ENCODE measurements around the gene RPS6KA4. TPM values are rescaled to one million over a fixed set of nuclear protein-coding genes. Genes with fewer than 3 reads are reported as not detected.
A peak's percentile ranks its signal among the peaks of the same experiment; 100 is the strongest.
"Not testable (repeated sequence)": the region's sequence is repeated elsewhere in the genome, so short reads cannot be mapped to it uniquely, and the experiment has no call there.

Gene RPS6KA4
- 20.9 TPM for polyA plus RNA-seq (2013, experiment 1 of 2)
- 19.9 TPM for polyA plus RNA-seq (2013, experiment 2 of 2)

DNA sequence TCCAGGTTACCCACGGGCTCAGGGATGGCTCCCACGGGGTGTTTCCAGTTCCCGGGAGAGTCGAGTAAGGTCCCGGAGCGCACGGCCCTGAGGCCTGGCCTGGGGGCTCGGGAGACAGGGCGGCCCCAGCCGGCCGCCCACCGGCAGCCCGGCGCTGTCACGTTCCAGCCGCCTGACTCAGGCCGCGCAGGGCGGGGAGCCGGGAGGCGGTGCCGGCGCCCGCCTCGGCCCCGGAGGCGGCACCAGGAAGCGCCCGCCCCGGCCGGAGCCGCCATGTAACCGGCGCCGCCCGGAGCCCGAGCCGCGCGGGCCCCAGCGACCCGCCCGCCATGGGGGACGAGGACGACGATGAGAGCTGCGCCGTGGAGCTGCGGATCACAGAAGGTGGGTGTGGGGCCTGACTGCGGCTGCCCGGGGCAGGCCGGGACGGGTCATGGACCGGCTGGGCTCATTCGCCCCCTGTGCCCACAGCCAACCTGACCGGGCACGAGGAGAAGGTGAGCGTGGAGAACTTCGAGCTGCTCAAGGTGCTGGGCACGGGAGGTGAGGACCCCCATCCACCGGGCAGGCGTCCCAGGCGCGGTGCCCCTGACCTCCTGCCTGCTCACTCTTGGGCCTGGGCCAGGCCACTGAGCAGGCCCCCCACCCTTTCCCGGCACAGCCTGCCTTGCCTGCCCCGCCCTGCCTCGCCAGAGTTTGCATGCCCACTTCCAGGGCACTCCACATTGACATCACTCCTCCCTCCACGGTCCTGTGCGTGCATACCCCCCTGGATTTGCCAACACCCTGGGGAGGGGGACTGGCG lies at the start of gene RPS6KA4:
Gene RPS6KA4 (plus strand): TSS at position 256 of the 805 bp plus-strand sequence. CDS start 74 bp downstream, at position 330.
- H3K36me3 ChIP-seq (ENCODE audit: control insufficient read depth, insufficient read depth, low read length): peaks cover 42% of the 10 kb centered on the region
- WGBS, 2 experiments (ENCODE audit: insufficient coverage in 2 of 2): 0 to 1% methylated on average over 55 to 61 of the region's 70 CpGs
- H3K4me3 ChIP-seq (ENCODE audit: extremely low read depth, insufficient read depth, low read length, poor library complexity, severe bottlenecking): peak within 1 kb of the TSS; percentile 69
- no peaks in the 10 kb centered on the region for H3K9me3 ChIP-seq (ENCODE audit: control insufficient read depth, low read length)
- H3K27ac ChIP-seq (ENCODE audit: low read depth, low read length, severe bottlenecking): peak within 1 kb of the TSS; percentile 73
- H3K4me1 ChIP-seq (ENCODE audit: control insufficient read depth, insufficient read depth, low read length, poor library complexity, severe bottlenecking): peaks cover 32% of the 10 kb centered on the region

DNA sequence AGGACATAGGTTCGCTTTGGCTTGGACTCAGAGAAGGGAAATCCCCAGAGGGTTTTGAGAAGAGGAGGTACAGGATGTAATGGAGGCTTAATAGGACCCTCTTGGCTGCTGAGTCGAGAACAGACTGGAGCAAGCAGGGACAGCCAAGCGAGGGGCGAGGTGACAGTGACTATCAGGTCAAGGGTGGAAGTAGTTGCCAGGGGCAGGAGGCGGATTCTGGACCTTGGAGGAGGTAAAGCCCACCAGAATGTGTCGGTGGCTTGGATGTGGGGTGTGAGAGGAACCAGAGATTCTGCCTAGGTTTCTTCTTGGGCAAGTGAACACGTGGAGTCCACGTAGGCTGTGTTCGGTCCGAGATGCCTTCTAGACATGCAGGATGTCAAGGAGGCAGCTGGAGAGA lies 46.0 kb upstream of the RPS6KA4 start:
- no peak overlapping the region for H3K4me3 ChIP-seq (ENCODE audit: extremely low read depth, insufficient read depth, low read length, poor library complexity, severe bottlenecking)
- H3K4me1 ChIP-seq (ENCODE audit: control insufficient read depth, insufficient read depth, low read length, poor library complexity, severe bottlenecking): no peaks in the 10 kb centered on the region
- H3K36me3 ChIP-seq (ENCODE audit: control insufficient read depth, insufficient read depth, low read length): peaks cover 28% of the 10 kb centered on the region
- H3K9me3 ChIP-seq (ENCODE audit: control insufficient read depth, low read length): no peaks in the 10 kb centered on the region
- WGBS, 2 experiments (ENCODE audit: insufficient coverage in 2 of 2): 98 to 99% methylated on average over 9 to 10 of the region's 10 CpGs
- no peak overlapping the region for H3K27ac ChIP-seq (ENCODE audit: low read depth, low read length, severe bottlenecking)

DNA sequence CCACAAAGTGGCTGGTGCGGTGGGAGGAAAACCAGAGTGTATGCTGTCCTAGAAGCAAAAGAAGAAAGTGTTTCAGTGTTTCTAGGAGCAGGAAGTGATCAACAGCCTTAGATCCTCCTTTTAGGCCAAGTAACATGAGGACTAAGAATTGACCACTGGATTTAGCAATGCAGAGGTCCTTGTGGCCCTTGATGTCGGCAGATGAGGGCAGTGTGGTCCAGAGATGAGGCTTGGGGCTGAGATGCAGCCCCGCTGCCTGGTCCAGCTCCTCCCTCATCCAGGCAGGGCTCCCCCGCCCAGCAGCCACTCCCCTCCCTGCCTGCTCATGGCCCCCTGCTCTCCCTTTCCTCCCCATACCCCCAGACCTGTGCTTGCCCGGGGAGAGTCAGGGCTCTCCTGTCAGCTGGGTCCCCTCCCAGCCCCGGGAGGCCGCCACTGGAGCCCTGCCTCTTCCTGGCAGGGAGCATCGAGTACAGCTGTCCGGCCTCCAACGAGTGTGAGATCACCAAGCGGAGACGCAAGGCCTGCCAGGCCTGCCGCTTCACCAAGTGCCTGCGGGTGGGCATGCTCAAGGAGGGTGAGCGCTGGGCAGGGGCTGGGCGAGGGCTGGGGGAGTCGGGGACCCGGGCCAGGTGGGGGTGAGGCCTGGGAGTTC lies 45.3 kb upstream of the RPS6KA4 start:
- Histone ChIP-seq H3K4me3 (ENCODE audit: extremely low read depth, insufficient read depth, low read length, poor library complexity, severe bottlenecking) (no peak overlapping the region), H3K27ac (ENCODE audit: low read depth, low read length, severe bottlenecking) (no peak overlapping the region), H3K4me1 (ENCODE audit: control insufficient read depth, insufficient read depth, low read length, poor library complexity, severe bottlenecking) (no peaks in the 10 kb centered on the region), H3K36me3 (ENCODE audit: control insufficient read depth, insufficient read depth, low read length) (peaks cover 28% of the 10 kb centered on the region), H3K9me3 (ENCODE audit: control insufficient read depth, low read length) (no peaks in the 10 kb centered on the region)
- WGBS, 2 experiments (ENCODE audit: insufficient coverage in 2 of 2): 91 to 95% methylated on average over 4 to 13 of the region's 18 CpGs

DNA sequence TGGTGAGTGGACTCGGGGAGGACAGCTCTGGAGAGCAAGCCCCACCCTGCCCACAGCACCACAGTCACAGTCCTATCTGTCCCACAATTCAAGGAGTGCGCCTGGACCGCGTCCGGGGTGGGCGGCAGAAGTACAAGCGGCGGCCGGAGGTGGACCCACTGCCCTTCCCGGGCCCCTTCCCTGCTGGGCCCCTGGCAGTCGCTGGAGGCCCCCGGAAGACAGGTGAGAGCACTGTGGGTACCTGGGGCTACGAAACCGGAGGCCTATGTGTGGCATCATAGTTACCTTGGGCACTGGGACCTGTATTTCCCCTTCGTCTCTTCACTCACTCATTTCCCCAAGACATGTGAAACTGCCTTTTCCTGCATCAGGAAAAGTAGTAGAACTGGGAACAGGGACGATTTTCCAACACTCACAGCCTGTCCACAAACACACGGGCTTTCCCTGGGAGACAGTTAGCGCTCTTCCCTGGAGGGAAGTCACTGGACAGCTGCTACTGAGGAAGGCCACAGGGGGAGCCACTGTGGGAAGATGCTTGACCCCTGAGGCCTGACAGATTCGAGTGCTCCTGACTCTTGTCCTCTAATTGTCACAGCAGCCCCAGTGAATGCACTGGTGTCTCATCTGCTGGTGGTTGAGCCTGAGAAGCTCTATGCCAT lies 44.7 kb upstream of the RPS6KA4 start:
- peaks cover 29% of the 10 kb centered on the region for H3K36me3 ChIP-seq (ENCODE audit: control insufficient read depth, insufficient read depth, low read length)
- H3K9me3 ChIP-seq (ENCODE audit: control insufficient read depth, low read length): no peaks in the 10 kb centered on the region
- H3K4me3 ChIP-seq (ENCODE audit: extremely low read depth, insufficient read depth, low read length, poor library complexity, severe bottlenecking): no peak overlapping the region
- WGBS, 2 experiments (ENCODE audit: insufficient coverage in 2 of 2): 88 to 96% methylated on average over 9 to 17 of the region's 19 CpGs
- H3K4me1 ChIP-seq (ENCODE audit: control insufficient read depth, insufficient read depth, low read length, poor library complexity, severe bottlenecking): peaks cover 4% of the 10 kb centered on the region
- no peak overlapping the region for H3K27ac ChIP-seq (ENCODE audit: low read depth, low read length, severe bottlenecking)

DNA sequence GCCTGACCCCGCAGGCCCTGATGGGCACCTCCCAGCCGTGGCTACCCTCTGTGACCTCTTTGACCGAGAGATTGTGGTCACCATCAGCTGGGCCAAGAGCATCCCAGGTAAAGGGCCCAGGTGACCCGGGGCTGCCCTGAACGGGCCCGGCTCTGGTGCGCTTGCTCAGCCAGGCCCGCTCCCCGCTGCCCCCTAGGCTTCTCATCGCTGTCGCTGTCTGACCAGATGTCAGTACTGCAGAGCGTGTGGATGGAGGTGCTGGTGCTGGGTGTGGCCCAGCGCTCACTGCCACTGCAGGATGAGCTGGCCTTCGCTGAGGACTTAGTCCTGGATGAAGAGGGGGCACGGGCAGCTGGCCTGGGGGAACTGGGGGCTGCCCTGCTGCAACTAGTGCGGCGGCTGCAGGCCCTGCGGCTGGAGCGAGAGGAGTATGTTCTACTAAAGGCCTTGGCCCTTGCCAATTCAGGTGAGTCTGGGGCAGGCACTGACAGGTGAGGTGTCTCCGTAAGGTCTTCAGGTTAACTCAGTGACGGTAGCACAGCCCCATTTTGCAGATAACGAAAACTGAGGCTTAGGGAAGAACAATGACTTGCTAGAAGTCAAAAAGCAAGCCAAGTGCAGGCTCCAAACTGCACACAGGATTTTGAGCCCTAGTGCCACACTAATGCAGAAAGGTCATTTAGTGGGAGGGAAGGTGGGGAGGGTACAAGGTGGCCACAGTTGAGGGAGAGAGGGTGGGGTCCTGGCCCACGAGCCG lies 44.0 kb upstream of the RPS6KA4 start:
- H3K36me3 ChIP-seq (ENCODE audit: control insufficient read depth, insufficient read depth, low read length): peaks cover 35% of the 10 kb centered on the region
- no peaks in the 10 kb centered on the region for H3K9me3 ChIP-seq (ENCODE audit: control insufficient read depth, low read length)
- 90 to 94% methylated on average over 21 to 23 of the region's 24 CpGs for WGBS, 2 experiments (ENCODE audit: insufficient coverage in 2 of 2)
- H3K27ac ChIP-seq (ENCODE audit: low read depth, low read length, severe bottlenecking): no peak overlapping the region
- H3K4me1 ChIP-seq (ENCODE audit: control insufficient read depth, insufficient read depth, low read length, poor library complexity, severe bottlenecking): peaks cover 8% of the 10 kb centered on the region
- no peak overlapping the region for H3K4me3 ChIP-seq (ENCODE audit: extremely low read depth, insufficient read depth, low read length, poor library complexity, severe bottlenecking)

DNA sequence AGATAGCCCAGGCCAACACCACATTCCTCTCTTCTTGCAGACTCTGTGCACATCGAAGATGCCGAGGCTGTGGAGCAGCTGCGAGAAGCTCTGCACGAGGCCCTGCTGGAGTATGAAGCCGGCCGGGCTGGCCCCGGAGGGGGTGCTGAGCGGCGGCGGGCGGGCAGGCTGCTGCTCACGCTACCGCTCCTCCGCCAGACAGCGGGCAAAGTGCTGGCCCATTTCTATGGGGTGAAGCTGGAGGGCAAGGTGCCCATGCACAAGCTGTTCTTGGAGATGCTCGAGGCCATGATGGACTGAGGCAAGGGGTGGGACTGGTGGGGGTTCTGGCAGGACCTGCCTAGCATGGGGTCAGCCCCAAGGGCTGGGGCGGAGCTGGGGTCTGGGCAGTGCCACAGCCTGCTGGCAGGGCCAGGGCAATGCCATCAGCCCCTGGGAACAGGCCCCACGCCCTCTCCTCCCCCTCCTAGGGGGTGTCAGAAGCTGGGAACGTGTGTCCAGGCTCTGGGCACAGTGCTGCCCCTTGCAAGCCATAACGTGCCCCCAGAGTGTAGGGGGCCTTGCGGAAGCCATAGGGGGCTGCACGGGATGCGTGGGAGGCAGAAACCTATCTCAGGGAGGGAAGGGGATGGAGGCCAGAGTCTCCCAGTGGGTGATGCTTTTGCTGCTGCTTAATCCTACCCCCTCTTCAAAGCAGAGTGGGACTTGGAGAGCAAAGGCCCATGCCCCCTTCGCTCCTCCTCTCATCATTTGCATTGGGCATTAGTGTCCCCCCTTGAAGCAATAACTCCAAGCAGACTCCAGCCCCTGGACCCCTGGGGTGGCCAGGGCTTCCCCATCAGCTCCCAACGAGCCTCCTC lies 43.1 kb upstream of the RPS6KA4 start:
- Histone ChIP-seq H3K36me3 (ENCODE audit: control insufficient read depth, insufficient read depth, low read length) (peaks cover 32% of the 10 kb centered on the region), H3K4me3 (ENCODE audit: extremely low read depth, insufficient read depth, low read length, poor library complexity, severe bottlenecking) (peak overlapping the region; percentile 95)
- H3K9me3 ChIP-seq (ENCODE audit: control insufficient read depth, low read length); H3K27ac ChIP-seq (ENCODE audit: low read depth, low read length, severe bottlenecking); H3K4me1 ChIP-seq (ENCODE audit: control insufficient read depth, insufficient read depth, low read length, poor library complexity, severe bottlenecking): not testable (repeated sequence)
- WGBS, 2 experiments (ENCODE audit: insufficient coverage in 2 of 2): 92 to 94% methylated on average over 14 to 20 of the region's 25 CpGs

DNA sequence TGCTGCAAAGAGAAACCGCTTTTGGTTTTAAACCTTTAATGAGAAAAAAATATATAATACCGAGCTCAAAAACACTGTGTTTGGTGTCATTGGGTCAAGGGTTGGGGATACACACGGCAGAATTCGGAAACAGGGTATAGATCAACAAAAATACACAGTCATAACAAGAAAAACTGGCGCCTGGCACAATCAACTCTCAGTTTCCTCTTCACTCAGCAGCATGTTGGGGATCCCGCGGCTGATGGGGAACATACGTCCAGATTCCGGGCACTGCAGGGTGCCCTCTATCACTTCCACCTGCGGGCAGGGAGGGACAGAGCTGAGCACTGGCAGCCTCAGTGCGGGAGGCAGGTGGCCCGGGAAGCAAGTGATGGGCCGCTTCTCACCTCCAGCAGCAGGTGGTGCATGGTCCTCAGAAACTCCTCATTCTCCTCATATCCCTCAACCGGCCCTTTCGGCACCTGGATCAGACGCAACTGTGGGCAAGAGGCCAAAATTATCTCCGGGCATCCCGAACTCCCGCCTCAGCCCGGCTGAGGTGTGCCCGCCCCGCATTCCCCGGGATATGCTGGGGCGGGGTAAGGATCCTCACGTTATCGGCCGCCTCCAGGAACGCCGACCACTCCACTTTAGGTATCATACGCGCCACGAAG lies 42.2 kb upstream of the RPS6KA4 start:
- H3K9me3 ChIP-seq (ENCODE audit: control insufficient read depth, low read length): no peaks in the 10 kb centered on the region
- H3K4me3 ChIP-seq (ENCODE audit: extremely low read depth, insufficient read depth, low read length, poor library complexity, severe bottlenecking): peak overlapping the region; percentile 95
- peak overlapping the region; percentile 97 for H3K27ac ChIP-seq (ENCODE audit: low read depth, low read length, severe bottlenecking)
- peaks cover 8% of the 10 kb centered on the region for H3K4me1 ChIP-seq (ENCODE audit: control insufficient read depth, insufficient read depth, low read length, poor library complexity, severe bottlenecking)
- H3K36me3 ChIP-seq (ENCODE audit: control insufficient read depth, insufficient read depth, low read length): peaks cover 33% of the 10 kb centered on the region
- 3 to 5% methylated on average over 16 to 22 of the region's 32 CpGs for WGBS, 2 experiments (ENCODE audit: insufficient coverage in 2 of 2)

DNA sequence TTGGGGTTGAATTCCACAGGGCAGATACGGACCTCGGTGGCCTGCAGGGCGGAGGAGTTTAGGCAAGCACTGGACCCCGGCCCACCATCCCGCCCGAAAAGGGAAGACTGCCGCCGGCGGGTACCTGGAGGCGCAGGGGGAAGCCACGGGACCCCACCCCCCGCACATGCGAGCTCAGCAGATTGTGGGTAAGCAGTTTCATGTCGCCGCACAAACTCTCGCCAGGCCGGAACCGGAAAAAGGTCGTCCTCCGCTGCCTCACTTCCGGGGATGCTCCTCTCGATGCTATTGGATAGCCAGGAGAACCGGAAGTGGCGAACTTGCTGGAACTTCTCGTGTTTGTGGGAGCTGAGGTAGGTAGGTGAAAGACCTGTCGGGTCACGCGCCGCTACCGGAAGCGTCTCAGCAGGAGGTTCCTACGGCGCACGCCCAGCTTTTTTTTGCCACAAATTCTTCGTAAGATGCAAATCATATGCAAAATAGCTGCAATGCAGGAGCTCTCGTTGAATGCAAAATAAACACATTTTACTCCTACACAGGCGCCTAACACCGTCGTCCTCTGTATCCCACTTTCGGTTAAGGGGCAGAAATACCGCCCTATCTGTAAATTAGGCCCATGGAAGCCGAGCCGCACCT lies 41.5 kb upstream of the RPS6KA4 start, which contains the start of gene TRMT112:
Gene TRMT112 (minus strand): TSS at position 235 of the 636 bp plus-strand sequence. CDS start 33 bp downstream, at position 202.
- Histone ChIP-seq H3K9me3 (ENCODE audit: control insufficient read depth, low read length) (no peaks in the 10 kb centered on the region), H3K4me1 (ENCODE audit: control insufficient read depth, insufficient read depth, low read length, poor library complexity, severe bottlenecking) (peaks cover 8% of the 10 kb centered on the region), H3K4me3 (ENCODE audit: extremely low read depth, insufficient read depth, low read length, poor library complexity, severe bottlenecking) (peak within 1 kb of the TSS; percentile 95), H3K27ac (ENCODE audit: low read depth, low read length, severe bottlenecking) (peak within 1 kb of the TSS; percentile 97), H3K36me3 (ENCODE audit: control insufficient read depth, insufficient read depth, low read length) (peaks cover 39% of the 10 kb centered on the region)
- WGBS, 2 experiments (ENCODE audit: insufficient coverage in 2 of 2): 0 to 1% methylated on average over 36 to 42 of the region's 43 CpGs
